Measurements from ENCODE around the gene STAT1.

GRCh38 chr2:190941571-190941970, 72.4 kb downstream of the STAT1 start:
- TF ChIP-seq CTCF (conservative IDR thresholded peaks at IDR 0.05 in 1 of 2, IDR thresholded peaks at IDR 0.05 in 1 of 2; ENCODE audit: low read depth in 1 of 2, low read length in 2 of 2) (no peak), EZH2 (IDR thresholded peaks at IDR 0.05; ENCODE audit: low read length, missing control alignments) (no peak)
